Ovary (tissue), 9 donors: ENCODE measurements around the gene SH3PXD2A. TPM values are rescaled to one million over a fixed set of nuclear protein-coding genes. Genes with fewer than 3 reads are reported as not detected.
A peak's percentile ranks its signal among the peaks of the same experiment; 100 is the strongest.

Source experiments
- DNase-seq, 5 donors: peaks; one replicate each; pipeline ENCODE4 v3.0.0-alpha.2; 2019 to 2020
- H3K27ac ChIP-seq, 2 donors: fragments of 200-600 bp; one replicate each; pipeline versions ENCODE4 v1.5.1 to v1.8.0; 2019 to 2022
- H3K27me3 ChIP-seq: fragments of 200-600 bp; one replicate; pipeline ENCODE4 v1.8.0; 2022
- H3K36me3 ChIP-seq: fragments of 200-600 bp; sonication (generic); one replicate; pipeline ENCODE4 v1.5.1; 2019
- H3K4me1 ChIP-seq: one replicate; pipeline ENCODE4 v1.8.1; 2013; ENCODE audit warnings: mild to moderate bottlenecking, moderate library complexity; ENCODE audit not compliant: insufficient read depth
- H3K4me3 ChIP-seq: fragments of 200-600 bp; sonication (generic); one replicate; pipeline ENCODE4 v1.5.1; 2017
- H3K9me3 ChIP-seq, 2 donors: fragments of 200-600 bp in 1 of 2; sonication (generic) in 1 of 2; one replicate each; pipeline versions ENCODE4 v1.5.1 to v1.8.1; 2013 to 2019; ENCODE audit warnings: mild to moderate bottlenecking in 1 of 2, moderate library complexity in 1 of 2
- EP300 ChIP-seq: sonication (generic); formaldehyde crosslinking; IDR thresholded peaks from one replicate; pipeline ENCODE4 v1.6.1; 2017; ENCODE audit warnings: antibody characterized with exemption
- POLR2A ChIP-seq: fragments of 450-650 bp; IDR thresholded peaks from one replicate; pipeline ENCODE4 v1.6.1; 2017; ENCODE audit warnings: antibody characterized with exemption, mild to moderate bottlenecking, moderate library complexity
- WGBS, 3 donors: extraction: QIAGEN DNeasy Blood & Tissue Kit in 1 of 3; methylation state at CpG; one replicate each; pipeline versions ENCODE4 v1.1.5 to v1.1.7; 2013 to 2017; 5-methylcytosine and 5-hydroxymethylcytosine counted together
- intact Hi-C, 4 donors: fragments of 100-400 bp; cut with DNase I; formaldehyde crosslinking; loops; one replicate each; pipeline versions ENCODE4 v1.11.0 to v1.15.1; 2022 to 2023
- polyA plus RNA-seq, 2 donors: library from polyadenylated mRNA; stranded (reverse); fragments of 200-250 nt in 1 of 2; fragments of 350-450 nt in 1 of 2; fragmentation: Illumina TruSeq in 1 of 2; extraction: RNeasy Lipid Tissue Mini Kit (QIAGEN cat#74804) in 1 of 2; gene quantifications; one replicate each; pipeline ENCODE4 v1.2.3, GENCODE V29; 2013 to 2014
- total RNA-seq, 7 donors: library from RNA; depleted of rRNA in 2 of 7; stranded (reverse); fragments of >200 nt in 2 of 7; fragmentation: NEBNext Ultra II Directional in 3 of 7; extraction: Animal tissue kit (Norgen Biotek cat#: 25700) in 3 of 7; gene quantifications; one replicate each; pipeline versions ENCODE4 v1.1.0 to v1.2.4, GENCODE V29; 2016 to 2023
- TF ChIP-seq, protein P1 (sequence below), 3 donors: fragments of 450-650 bp in 2 of 3; fragments of 200-600 bp in 1 of 3; IDR thresholded peaks; one replicate each; pipeline versions ENCODE4 v1.5.1 to v1.8.0; 2016 to 2022; ENCODE audit warnings: antibody characterized with exemption in 3 of 3, mild to moderate bottlenecking in 1 of 3
- donor health status: DM: no; HTN: no; CAD: no; lungs with moderate emphysema.
- donor health status: DM: no; HTN: no; CAD: no.
- donor health status: Bipolar disorder and iron deficiency.
- donor health status: DM: yes; HTN: yes; CAD: no.
- donor health status: DM: no; HTN: no; CAD: no.
- donor health status: DM: yes; HTN: yes; CAD: no.

Gene SH3PXD2A
- total and polyA plus RNA-seq, 9 donors, result 15.3 to 82.9 (median 52.2) TPM

DNA sequence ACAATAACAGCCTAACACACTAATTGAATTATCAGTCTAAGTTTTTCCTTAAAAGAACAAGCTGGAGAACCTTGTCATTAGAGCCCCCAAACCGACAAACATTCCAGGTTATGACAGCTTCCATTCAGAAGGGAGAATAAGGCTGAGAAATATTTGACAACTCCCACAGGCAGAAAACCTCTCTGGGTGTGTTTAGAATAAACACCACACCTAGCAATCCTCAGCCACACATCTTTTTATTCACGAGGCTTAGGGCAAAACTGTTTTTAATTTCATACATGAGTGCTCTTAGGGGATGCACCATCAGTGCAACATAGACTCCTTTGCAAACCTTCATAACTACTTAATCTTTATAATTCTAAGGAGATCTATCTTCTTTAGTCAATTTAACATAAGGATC is 38.4 kb upstream of the SH3PXD2A start:
- TF ChIP-seq EP300 (no peak), POLR2A (no peak)
- TF ChIP-seq, protein P1, sequence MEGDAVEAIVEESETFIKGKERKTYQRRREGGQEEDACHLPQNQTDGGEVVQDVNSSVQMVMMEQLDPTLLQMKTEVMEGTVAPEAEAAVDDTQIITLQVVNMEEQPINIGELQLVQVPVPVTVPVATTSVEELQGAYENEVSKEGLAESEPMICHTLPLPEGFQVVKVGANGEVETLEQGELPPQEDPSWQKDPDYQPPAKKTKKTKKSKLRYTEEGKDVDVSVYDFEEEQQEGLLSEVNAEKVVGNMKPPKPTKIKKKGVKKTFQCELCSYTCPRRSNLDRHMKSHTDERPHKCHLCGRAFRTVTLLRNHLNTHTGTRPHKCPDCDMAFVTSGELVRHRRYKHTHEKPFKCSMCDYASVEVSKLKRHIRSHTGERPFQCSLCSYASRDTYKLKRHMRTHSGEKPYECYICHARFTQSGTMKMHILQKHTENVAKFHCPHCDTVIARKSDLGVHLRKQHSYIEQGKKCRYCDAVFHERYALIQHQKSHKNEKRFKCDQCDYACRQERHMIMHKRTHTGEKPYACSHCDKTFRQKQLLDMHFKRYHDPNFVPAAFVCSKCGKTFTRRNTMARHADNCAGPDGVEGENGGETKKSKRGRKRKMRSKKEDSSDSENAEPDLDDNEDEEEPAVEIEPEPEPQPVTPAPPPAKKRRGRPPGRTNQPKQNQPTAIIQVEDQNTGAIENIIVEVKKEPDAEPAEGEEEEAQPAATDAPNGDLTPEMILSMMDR (IDR thresholded peaks at IDR 0.05), result no peak
- WGBS, 3 donors, result 30 to 41% (median 32%) methylated on average over 2 of the region's 2 CpGs
- no peak for DNase-seq
- no peaks in the 10 kb centered on the region for H3K9me3 ChIP-seq
- intact Hi-C loops, result no loop called here
- H3K27ac ChIP-seq, result peak overlapping the region; percentile 40 to 67
- H3K27me3 ChIP-seq, result no peaks in the 10 kb centered on the region
- no peaks in the 10 kb centered on the region for H3K36me3 ChIP-seq
- peaks cover 16% of the 10 kb centered on the region for H3K4me1 ChIP-seq
- H3K4me3 ChIP-seq, result no peak overlapping the region

DNA sequence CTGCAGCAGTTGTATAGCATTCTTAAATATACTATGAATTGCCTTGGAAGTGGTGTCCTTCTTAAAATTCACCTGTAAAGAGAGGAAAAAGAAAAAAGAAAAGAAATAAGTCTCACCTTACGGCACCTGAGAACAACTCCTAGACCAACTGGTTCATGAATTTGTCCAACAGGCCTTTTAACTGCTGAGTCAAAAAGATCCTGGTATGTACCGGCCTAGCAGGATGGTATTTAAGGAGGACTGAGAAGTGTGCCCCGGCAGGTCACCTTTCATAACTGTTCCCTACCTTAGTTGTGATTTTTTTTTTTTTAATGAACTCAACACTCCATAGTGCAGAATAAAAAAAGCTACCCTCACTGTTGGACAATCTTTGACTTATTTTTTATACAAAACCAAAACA is 36.8 kb upstream of the SH3PXD2A start:
- TF ChIP-seq, protein P1 (IDR thresholded peaks at IDR 0.05), result no peak
- TF ChIP-seq POLR2A (no peak), EP300 (no peak)
- Histone ChIP-seq H3K27me3 (no peaks in the 10 kb centered on the region), H3K27ac (no peak overlapping the region), H3K36me3 (no peaks in the 10 kb centered on the region), H3K9me3 (no peaks in the 10 kb centered on the region), H3K4me3 (no peak overlapping the region), H3K4me1 (peaks cover 16% of the 10 kb centered on the region)
- intact Hi-C loops, result no loop called here
- 95 to 98% (median 97%) methylated on average over 3 of the region's 3 CpGs for WGBS, 3 donors
- no peak for DNase-seq

DNA sequence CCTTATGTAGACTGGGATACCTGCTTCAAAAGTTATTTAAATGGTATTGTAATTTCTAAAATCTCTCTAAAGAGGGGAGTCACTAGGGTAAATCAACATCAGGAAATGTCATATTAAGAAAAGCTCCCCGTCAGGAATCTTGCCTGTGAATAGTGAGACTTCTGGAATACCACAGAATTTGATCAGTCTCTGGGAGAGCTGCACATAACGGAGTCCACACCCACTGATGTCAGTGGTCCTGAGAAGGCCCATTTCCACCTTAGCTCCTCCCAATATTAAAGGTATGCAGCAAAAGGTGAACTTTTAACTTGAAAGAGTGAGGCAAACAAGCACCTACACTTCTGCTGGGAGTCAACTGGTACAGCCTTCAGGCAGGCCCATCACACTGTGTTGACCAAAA is 35.3 kb upstream of the SH3PXD2A start:
- DNase-seq, result no peak
- Histone ChIP-seq H3K27me3 (no peaks in the 10 kb centered on the region), H3K36me3 (no peaks in the 10 kb centered on the region), H3K9me3 (no peaks in the 10 kb centered on the region), H3K4me1 (peaks cover 11% of the 10 kb centered on the region), H3K27ac (no peak overlapping the region), H3K4me3 (no peak overlapping the region)
- no peak for TF ChIP-seq POLR2A
- no peak for TF ChIP-seq EP300
- WGBS, 3 donors, result 84 to 97% (median 85%) methylated on average over 2 of the region's 2 CpGs
- intact Hi-C loops, result no loop called here

DNA sequence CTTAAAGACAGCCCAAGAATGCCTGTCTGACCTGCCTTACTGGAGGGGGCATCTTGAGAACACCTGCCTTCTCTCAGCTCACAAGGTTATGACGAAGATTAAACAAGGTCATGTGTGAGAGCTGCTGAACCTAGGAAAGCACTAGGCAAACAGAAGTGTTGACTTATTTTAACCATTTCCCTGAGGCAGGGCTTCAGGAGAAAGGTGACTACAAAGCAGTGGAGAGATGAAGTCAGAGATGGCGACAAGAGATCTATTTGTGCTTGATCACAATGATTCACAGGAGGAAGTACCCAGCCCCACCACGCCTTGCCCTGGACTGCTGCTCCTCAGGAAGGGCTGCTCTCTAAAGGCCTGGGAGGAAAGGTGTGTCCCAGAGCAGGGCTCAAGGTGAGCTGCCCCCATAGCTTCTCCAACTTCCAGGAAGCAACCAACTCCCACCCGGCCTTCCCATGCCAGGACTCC is 34.9 kb upstream of the SH3PXD2A start:
- Histone ChIP-seq H3K27ac (no peak overlapping the region), H3K27me3 (no peaks in the 10 kb centered on the region), H3K36me3 (no peaks in the 10 kb centered on the region), H3K4me1 (peaks cover 6% of the 10 kb centered on the region), H3K4me3 (no peak overlapping the region), H3K9me3 (no peaks in the 10 kb centered on the region)
- intact Hi-C loops, result no loop called here
- no peak for TF ChIP-seq POLR2A
- no peak for TF ChIP-seq EP300
- TF ChIP-seq, protein P1 (IDR thresholded peaks at IDR 0.05), result no peak
- WGBS, 3 donors, result 83 to 90% (median 83%) methylated on average over 4 of the region's 4 CpGs
- no peak for DNase-seq

DNA sequence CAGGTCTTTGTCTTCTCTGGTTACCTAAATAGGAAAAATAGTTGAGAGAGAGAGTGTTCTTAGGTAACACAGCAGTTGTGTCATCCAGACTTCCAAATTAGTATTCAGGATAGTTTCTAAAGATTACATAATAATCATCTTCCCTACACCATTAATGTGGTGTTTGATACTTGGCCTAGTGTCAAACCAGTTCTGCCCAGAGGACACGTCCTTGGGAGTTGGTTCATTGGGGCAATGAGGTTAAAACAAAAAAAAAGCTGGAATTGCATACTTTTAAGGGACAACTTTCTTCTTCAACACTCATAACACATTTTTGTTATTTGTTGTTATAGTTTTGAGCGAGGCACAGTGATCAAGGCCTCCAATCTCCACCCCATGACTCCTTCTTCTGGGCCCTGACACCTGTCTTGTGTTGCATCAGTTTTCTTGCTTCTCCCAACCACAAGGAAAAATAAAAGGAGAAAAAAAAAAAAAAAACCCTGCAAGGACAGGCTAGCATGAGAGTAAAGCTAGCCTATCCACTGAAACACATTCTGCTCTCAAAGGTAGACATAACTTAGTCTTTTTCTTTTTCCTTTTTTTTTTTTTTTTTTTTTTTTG is 33.8 kb upstream of the SH3PXD2A start:
- intact Hi-C loops, result loop anchor here (2.0 to 10.0 kb wide), 4 partner anchors 233 to 320 kb away; partner anchors contain the start of gene SFR1 (in 4 of the 4)
- H3K27ac ChIP-seq, result peak overlapping the region in 1 of 2 donors; percentile 62
- no peaks in the 10 kb centered on the region for H3K9me3 ChIP-seq
- H3K4me3 ChIP-seq, result no peak overlapping the region
- TF ChIP-seq EP300 (no peak), POLR2A (no peak)
- TF ChIP-seq, protein P1 (IDR thresholded peaks at IDR 0.05), result no peak
- no peaks in the 10 kb centered on the region for H3K27me3 ChIP-seq
- no peaks in the 10 kb centered on the region for H3K36me3 ChIP-seq
- DNase-seq, result no peak
- WGBS, 3 donors, result 27 to 52% (median 39%) methylated on average over 2 of the region's 2 CpGs
- H3K4me1 ChIP-seq, result peaks cover 3% of the 10 kb centered on the region
